Astrocyte (in vitro differentiated cells and primary cell): ENCODE results near the gene HPN. TPM values are rescaled to one million over a fixed set of nuclear protein-coding genes. Genes with fewer than 3 reads are reported as not detected.

Source experiments
- DNase-seq: peaks from one replicate; pipeline ENCODE4 v3.0.0-alpha.2; 2010; ENCODE audit warnings: low read depth
- FAIRE-seq: peaks from 2 replicates; lab custom pipeline; 2011; peaks lifted over from hg19 to GRCh38; lab: Jason Lieb, UNC
- H2AFZ ChIP-seq: 2 replicates; pipeline ENCODE4 v1.6.0; 2012; ENCODE audit warnings: low read depth, low read length, inconsistent platforms
- H3K27ac ChIP-seq: 2 replicates; pipeline ENCODE4 v1.5.1; 2011; ENCODE audit warnings: low read depth, low read length, inconsistent platforms
- H3K27me3 ChIP-seq: 2 replicates; pipeline ENCODE4 v1.6.0; 2011; ENCODE audit warnings: low read length, inconsistent platforms; ENCODE audit not compliant: insufficient read depth
- H3K36me3 ChIP-seq: 2 replicates; pipeline ENCODE4 v1.5.1; 2011; ENCODE audit warnings: low read length, inconsistent platforms; ENCODE audit not compliant: insufficient read depth
- H3K4me1 ChIP-seq: 2 replicates; pipeline ENCODE4 v1.5.1; 2011; ENCODE audit warnings: low read length, inconsistent platforms; ENCODE audit not compliant: insufficient read depth
- H3K4me2 ChIP-seq: 2 replicates; pipeline ENCODE4 v1.6.0; 2012; ENCODE audit warnings: low read length, inconsistent platforms
- H3K4me3 ChIP-seq: 2 replicates; pipeline ENCODE4 v1.5.1; 2011; ENCODE audit warnings: low read depth, mild to moderate bottlenecking, low read length, inconsistent platforms; ENCODE audit not compliant: insufficient read depth
- H3K79me2 ChIP-seq: 2 replicates; pipeline ENCODE4 v1.6.0; 2012; ENCODE audit warnings: mild to moderate bottlenecking, low read length, inconsistent platforms; ENCODE audit not compliant: insufficient read depth
- H3K9ac ChIP-seq: 2 replicates; pipeline ENCODE4 v1.6.0; 2012; ENCODE audit warnings: mild to moderate bottlenecking, low read length, inconsistent platforms
- H3K9me3 ChIP-seq: 2 replicates; pipeline ENCODE4 v1.5.1; 2012; ENCODE audit warnings: low read depth, mild to moderate bottlenecking, low read length, inconsistent platforms; ENCODE audit not compliant: insufficient read depth
- H4K20me1 ChIP-seq: 2 replicates; pipeline ENCODE4 v1.6.0; 2012; ENCODE audit warnings: low read length, inconsistent platforms; ENCODE audit not compliant: insufficient read depth
- H3K27ac Mint-ChIP-seq: one replicate; pipeline ENCODE4 v1.8.0; 2021; ENCODE audit warnings: mild to moderate bottlenecking, mixed read lengths; ENCODE audit not compliant: unreplicated experiment
- H3K27me3 Mint-ChIP-seq: one replicate; pipeline ENCODE4 v1.8.0; 2021; ENCODE audit warnings: low read depth, mixed read lengths; ENCODE audit not compliant: unreplicated experiment
- H3K36me3 Mint-ChIP-seq: one replicate; pipeline ENCODE4 v1.8.0; 2021; ENCODE audit warnings: low read depth, mixed read lengths; ENCODE audit not compliant: unreplicated experiment
- H3K4me1 Mint-ChIP-seq: one replicate; pipeline ENCODE4 v1.8.0; 2021; ENCODE audit warnings: low read depth, mixed read lengths; ENCODE audit not compliant: unreplicated experiment
- H3K4me3 Mint-ChIP-seq: one replicate; pipeline ENCODE4 v1.8.0; 2021; ENCODE audit warnings: mild to moderate bottlenecking, moderate library complexity, mixed read lengths; ENCODE audit not compliant: unreplicated experiment
- H3K9me3 Mint-ChIP-seq: one replicate; pipeline ENCODE4 v1.8.0; 2021; ENCODE audit warnings: mild to moderate bottlenecking, mixed read lengths; ENCODE audit not compliant: unreplicated experiment
- CTCF ChIP-seq: IDR thresholded peaks from 2 replicates; pipeline ENCODE4 v1.5.1; 2011; ENCODE audit warnings: low read depth, mild to moderate bottlenecking, inconsistent platforms, low read length, moderate library complexity; ENCODE audit not compliant: insufficient read depth
- EZH2 ChIP-seq: IDR thresholded peaks from 2 replicates; pipeline ENCODE4 v1.6.1; 2012; ENCODE audit warnings: mild to moderate bottlenecking, low read length, inconsistent platforms; ENCODE audit not compliant: insufficient read depth
- total RNA-seq: library from RNA; stranded (reverse); gene quantifications from 2 replicates; pipeline ENCODE4 v1.2.1, GENCODE V29; 2021

The HPN gene
- total RNA-seq, 1 donor from 2014 or later = 0.73 TPM

- TF ChIP-seq CTCF (no peak), EZH2 (no peak)
- Histone ChIP-seq H3K27me3 (no peaks in the 10 kb centered on the region), H3K36me3 (no peaks in the 10 kb centered on the region), H3K9me3 (no peaks in the 10 kb centered on the region), H3K4me1 (no peaks in the 10 kb centered on the region), H3K4me2 (no peak overlapping the region), H3K27ac (no peak overlapping the region), H3K4me3 (no peak overlapping the region), H3K79me2 (no peaks in the 10 kb centered on the region), H3K9ac (no peak overlapping the region), H4K20me1 (no peaks in the 10 kb centered on the region), H2AFZ (no peak overlapping the region)
- Mint-ChIP-seq H3K27me3 (peaks cover 27% of the 10 kb centered on the region), H3K9me3 (peaks cover 8% of the 10 kb centered on the region), H3K4me1 (peaks cover 5% of the 10 kb centered on the region), H3K27ac (no peak overlapping the region), H3K36me3 (peaks cover 4% of the 10 kb centered on the region), H3K4me3 (no peak overlapping the region)
- DNase-seq (peak; percentile 67), FAIRE-seq (no peak)
Observed at GRCh38 chr19:35063940-35064818, 22.7 kb downstream of the HPN start.

DNA sequence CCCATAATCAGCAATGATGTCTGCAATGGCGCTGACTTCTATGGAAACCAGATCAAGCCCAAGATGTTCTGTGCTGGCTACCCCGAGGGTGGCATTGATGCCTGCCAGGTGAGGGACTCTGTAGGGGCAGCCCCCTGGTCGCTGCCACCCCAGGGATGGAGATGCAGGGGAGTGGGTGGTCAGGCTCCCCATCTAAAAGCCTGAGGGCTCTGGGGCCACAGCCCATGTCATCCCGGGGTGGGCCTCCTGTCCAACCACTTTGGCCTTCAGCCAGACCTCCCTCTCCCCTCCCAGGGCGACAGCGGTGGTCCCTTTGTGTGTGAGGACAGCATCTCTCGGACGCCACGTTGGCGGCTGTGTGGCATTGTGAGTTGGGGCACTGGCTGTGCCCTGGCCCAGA is 24.1 kb downstream of the HPN start:
- TF ChIP-seq CTCF (no peak), EZH2 (no peak)
- Histone ChIP-seq H3K79me2 (no peaks in the 10 kb centered on the region), H3K4me3 (no peak overlapping the region), H3K27ac (no peak overlapping the region), H3K36me3 (no peaks in the 10 kb centered on the region), H3K4me2 (no peak overlapping the region), H3K27me3 (no peaks in the 10 kb centered on the region), H3K9ac (no peak overlapping the region), H3K9me3 (peaks cover 2% of the 10 kb centered on the region), H4K20me1 (no peaks in the 10 kb centered on the region), H2AFZ (no peak overlapping the region), H3K4me1 (no peaks in the 10 kb centered on the region)
- H3K36me3 Mint-ChIP-seq = peaks cover 4% of the 10 kb centered on the region
- FAIRE-seq (no peak), DNase-seq (no peak)
- H3K9me3 Mint-ChIP-seq = peaks cover 8% of the 10 kb centered on the region
- peaks cover 26% of the 10 kb centered on the region for H3K27me3 Mint-ChIP-seq
- H3K27ac Mint-ChIP-seq = no peak overlapping the region
- H3K4me1 Mint-ChIP-seq = peaks cover 5% of the 10 kb centered on the region
- H3K4me3 Mint-ChIP-seq = no peak overlapping the region

DNA sequence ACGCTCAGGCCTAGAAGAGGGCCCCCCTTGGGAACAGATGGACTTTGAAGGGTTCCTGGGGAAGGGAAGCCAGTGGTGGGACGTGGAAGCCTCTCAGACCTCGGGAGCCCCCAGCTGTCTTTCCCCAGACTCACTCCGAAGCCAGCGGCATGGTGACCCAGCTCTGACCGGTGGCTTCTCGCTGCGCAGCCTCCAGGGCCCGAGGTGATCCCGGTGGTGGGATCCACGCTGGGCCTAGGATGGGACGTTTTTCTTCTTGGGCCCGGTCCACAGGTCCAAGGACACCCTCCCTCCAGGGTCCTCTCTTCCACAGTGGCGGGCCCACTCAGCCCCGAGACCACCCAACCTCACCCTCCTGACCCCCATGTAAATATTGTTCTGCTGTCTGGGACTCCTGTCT is 24.6 kb downstream of the HPN start:
- peaks cover 4% of the 10 kb centered on the region for H3K9me3 ChIP-seq
- no peak overlapping the region for H3K4me3 ChIP-seq
- peaks cover 7% of the 10 kb centered on the region for H3K9me3 Mint-ChIP-seq
- no peak overlapping the region for H3K27ac Mint-ChIP-seq
- H3K4me1 Mint-ChIP-seq = peaks cover 5% of the 10 kb centered on the region
- no peaks in the 10 kb centered on the region for H4K20me1 ChIP-seq
- no peak overlapping the region for H3K9ac ChIP-seq
- no peaks in the 10 kb centered on the region for H3K36me3 ChIP-seq
- H3K27ac ChIP-seq = no peak overlapping the region
- no peak for DNase-seq
- TF ChIP-seq EZH2 (no peak), CTCF (no peak)
- no peak overlapping the region for H3K4me2 ChIP-seq
- H2AFZ ChIP-seq = no peak overlapping the region
- peaks cover 4% of the 10 kb centered on the region for H3K36me3 Mint-ChIP-seq
- no peak for FAIRE-seq
- no peak overlapping the region for H3K4me3 Mint-ChIP-seq
- peaks cover 22% of the 10 kb centered on the region for H3K27me3 Mint-ChIP-seq
- H3K27me3 ChIP-seq = no peaks in the 10 kb centered on the region
- no peaks in the 10 kb centered on the region for H3K4me1 ChIP-seq
- no peaks in the 10 kb centered on the region for H3K79me2 ChIP-seq
